T-helper 17 cell (primary cell): Measurements from ENCODE around the gene SDK1. TPM values are rescaled to one million over a fixed set of nuclear protein-coding genes. Genes with fewer than 3 reads are reported as not detected.
"Not testable (repeated sequence)": the region's sequence is repeated elsewhere in the genome, so short reads cannot be mapped to it uniquely, and the experiment has no call there.

ENCODE experiments used
- ATAC-seq: fragments of 150-1000 bp; cut with Tn5 transposase; 2 replicates; pipeline ENCODE4 v1.10.0; 2021; ENCODE audit warnings: mild to moderate bottlenecking, moderate library complexity
- DNase-seq, 3 donors: peaks; one replicate each; pipeline versions ENCODE4 v3.0.0 to v3.0.0-alpha.2; 2020 to 2021
- H3K9me3 ChIP-seq: one replicate; pipeline ENCODE4 v1.7.0; 2013; ENCODE audit warnings: low read length, mild to moderate bottlenecking; ENCODE audit not compliant: control insufficient read depth, poor library complexity, severe bottlenecking
- H3K27ac Mint-ChIP-seq: one replicate; pipeline ENCODE4 v1.8.0; 2022; ENCODE audit warnings: mild to moderate bottlenecking, moderate library complexity, mixed read lengths
- H3K27me3 Mint-ChIP-seq: one replicate; pipeline ENCODE4 v1.8.0; 2022; ENCODE audit warnings: mixed read lengths
- H3K36me3 Mint-ChIP-seq: one replicate; pipeline ENCODE4 v1.8.0; 2022; ENCODE audit warnings: low read depth, mixed read lengths
- H3K4me1 Mint-ChIP-seq: one replicate; pipeline ENCODE4 v1.8.0; 2022; ENCODE audit warnings: mild to moderate bottlenecking, mixed read lengths
- H3K4me3 Mint-ChIP-seq: one replicate; pipeline ENCODE4 v1.8.0; 2022; ENCODE audit warnings: mild to moderate bottlenecking, moderate library complexity, mixed read lengths
- total RNA-seq, 4 donors: library from RNA in 2 of 4; stranded (reverse) in 2 of 4; gene quantifications; one replicate each; pipeline ENCODE4 v1.2.3 and lab custom pipeline; 2022 to 2026

The SDK1 gene
- total RNA-seq, 2 donors from 2014 or later: 0.12 to 0.13 TPM

DNA sequence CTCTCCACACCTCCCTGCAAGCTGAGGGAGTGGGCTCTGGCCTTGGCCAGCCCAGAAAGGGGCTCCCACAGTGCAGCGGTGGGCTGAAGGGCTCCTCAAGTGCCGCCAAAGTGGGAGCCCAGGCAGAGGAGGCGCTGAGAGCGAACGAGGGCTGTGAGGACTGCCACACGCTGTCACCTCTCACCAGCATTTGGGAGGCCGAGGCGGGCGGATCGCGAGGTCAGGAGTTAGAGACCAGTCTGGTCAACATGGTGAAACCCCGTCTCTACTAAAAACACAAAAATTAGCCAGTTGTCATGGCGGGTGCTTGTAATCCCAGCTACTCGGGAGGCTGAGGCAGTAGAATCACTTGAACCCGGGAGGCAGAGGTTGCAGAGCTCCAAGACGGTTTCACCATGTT lies 1013.3 kb downstream of the SDK1 start:
- not testable (repeated sequence) for H3K9me3 ChIP-seq, H3K36me3 Mint-ChIP-seq, H3K4me3 Mint-ChIP-seq, DNase-seq, H3K4me1 Mint-ChIP-seq, H3K27ac Mint-ChIP-seq, H3K27me3 Mint-ChIP-seq, ATAC-seq
